SU-DHL-6 (cell line): ENCODE results near the gene CEP95.

Source experiments
- H2AFZ ChIP-seq: fragments of 200-600 bp; sonication (generic); 2 replicates; pipeline ENCODE4 v1.6.1; 2014; ENCODE audit warnings: low read depth, mild to moderate bottlenecking, moderate library complexity, mixed read lengths, antibody characterized with exemption, low read length; ENCODE audit not compliant: severe bottlenecking
- H3F3A ChIP-seq: fragments of 200-600 bp; shearing (Covaris generic); 2 replicates; pipeline ENCODE4 v1.6.0; 2016; ENCODE audit warnings: antibody characterized with exemption, mild to moderate bottlenecking; ENCODE audit not compliant: insufficient read depth
- H3K27ac ChIP-seq: fragments of 200-600 bp; sonication (generic); 2 replicates; pipeline ENCODE4 v1.5.1; 2016; ENCODE audit warnings: low read depth, mild to moderate bottlenecking, low read length, moderate library complexity, mixed read lengths
- H3K27me3 ChIP-seq: fragments of 200-600 bp; sonication (generic), shearing (Covaris generic); 2 replicates; pipeline ENCODE4 v1.6.0; 2014; ENCODE audit warnings: mild to moderate bottlenecking, low read length
- H3K36me3 ChIP-seq: fragments of 200-600 bp; sonication (generic); 2 replicates; pipeline ENCODE4 v1.6.1; 2014; ENCODE audit warnings: mild to moderate bottlenecking, low read length, mixed read lengths
- H3K4me2 ChIP-seq: fragments of 300-600, 200-600 bp; shearing (Covaris generic), sonication (generic); 2 replicates; pipeline ENCODE4 v1.6.0; 2014; ENCODE audit warnings: low read length, low read depth, mild to moderate bottlenecking; ENCODE audit not compliant: poor library complexity, severe bottlenecking
- H3K4me3 ChIP-seq: fragments of 200-600 bp; sonication (generic); 2 replicates; pipeline ENCODE4 v1.5.1; 2014; ENCODE audit warnings: antibody characterized with exemption, low read length, mild to moderate bottlenecking, mixed read lengths; ENCODE audit not compliant: insufficient read depth, poor library complexity, severe bottlenecking
- H3K79me2 ChIP-seq: fragments of 200-600 bp; sonication (generic); 2 replicates; pipeline ENCODE4 v1.6.1; 2014; ENCODE audit warnings: mild to moderate bottlenecking, low read length, moderate library complexity; ENCODE audit not compliant: insufficient read depth
- H3K9ac ChIP-seq: fragments of 200-600 bp; sonication (generic); 2 replicates; pipeline ENCODE4 v1.7.0; 2014; ENCODE audit warnings: mild to moderate bottlenecking, low read length
- H3K9me2 ChIP-seq: fragments of 200-600 bp; sonication (generic); replicated peaks from 2 replicates; pipeline ENCODE4 v1.6.1; 2014; ENCODE audit warnings: low read length; ENCODE audit not compliant: insufficient read depth
- H3K9me3 ChIP-seq: fragments of 200-600 bp; sonication (generic); 2 replicates; pipeline ENCODE4 v1.6.1; 2014; ENCODE audit warnings: low read length, mixed read lengths; ENCODE audit not compliant: insufficient read depth
- H4K20me1 ChIP-seq: fragments of 200-600 bp; sonication (generic); 2 replicates; pipeline ENCODE4 v1.6.1; 2014; ENCODE audit warnings: low read depth, mild to moderate bottlenecking, antibody characterized with exemption, low read length, moderate library complexity, mixed read lengths
- CTCF ChIP-seq: fragments of 200-600 bp; sonication (generic); IDR thresholded peaks from one replicate; pipeline ENCODE4 v1.5.1; 2017; ENCODE audit warnings: antibody characterized with exemption, mild to moderate bottlenecking, low read length, moderate library complexity; ENCODE audit not compliant: insufficient read depth, poor library complexity, severe bottlenecking
- EZH2phosphoT487 ChIP-seq: fragments of 200-600 bp; sonication (generic), shearing (Covaris generic); conservative IDR thresholded peaks from 2 replicates; pipeline ENCODE4 v1.6.1; 2018; ENCODE audit warnings: mild to moderate bottlenecking, antibody characterized with exemption, low read length, moderate library complexity, mixed read lengths

CEP95 gene

GRCh38 chr17:64472564-64472963 is 34.2 kb upstream of the CEP95 start:
- H3K27ac ChIP-seq: no peak overlapping the region
- H2AFZ ChIP-seq: no peak overlapping the region
- TF ChIP-seq EZH2phosphoT487 (no peak), CTCF (no peak)

GRCh38 chr17:64477849-64478248 is 28.9 kb upstream of the CEP95 start:
- Histone ChIP-seq H2AFZ (no peak overlapping the region), H3K36me3 (peaks cover 34% of the 10 kb centered on the region; the same call in 1 of the 2 replicates), H3K27me3 (no peaks in the 10 kb centered on the region), H3K27ac (no peak overlapping the region), H3K4me2 (no peak overlapping the region), H3F3A (no peaks in the 10 kb centered on the region; the same call in 1 of the 2 replicates), H3K4me3 (no peak overlapping the region), H3K79me2 (no peaks in the 10 kb centered on the region), H3K9me3 (no peaks in the 10 kb centered on the region), H3K9ac (no peak overlapping the region), H4K20me1 (no peaks in the 10 kb centered on the region), H3K9me2 (no peaks in the 10 kb centered on the region)
- no peak for TF ChIP-seq CTCF
- no peak for TF ChIP-seq EZH2phosphoT487

More at GRCh38 chr17:64472564-64472963, 34.2 kb upstream of the CEP95 start:
- no peaks in the 10 kb centered on the region for H3K9me2 ChIP-seq
- no peaks in the 10 kb centered on the region for H3K79me2 ChIP-seq
- H4K20me1 ChIP-seq: no peaks in the 10 kb centered on the region
- peaks cover 10% of the 10 kb centered on the region; the same call in 1 of the 2 replicates for H3K36me3 ChIP-seq
- H3F3A ChIP-seq: no peaks in the 10 kb centered on the region; the same call in 1 of the 2 replicates
- H3K27me3 ChIP-seq: no peaks in the 10 kb centered on the region
- no peak overlapping the region for H3K4me3 ChIP-seq
- H3K4me2 ChIP-seq: no peak overlapping the region
- no peak overlapping the region for H3K9ac ChIP-seq
- no peaks in the 10 kb centered on the region for H3K9me3 ChIP-seq

GRCh38 chr17:64480951-64481350 is 25.8 kb upstream of the CEP95 start:
- no peak overlapping the region for H3K27ac ChIP-seq
- no peak overlapping the region for H3K4me2 ChIP-seq
- no peak for TF ChIP-seq EZH2phosphoT487
- TF ChIP-seq CTCF: no peak
- no peaks in the 10 kb centered on the region for H3K27me3 ChIP-seq
- H3K79me2 ChIP-seq: no peaks in the 10 kb centered on the region
- H2AFZ ChIP-seq: no peak overlapping the region
- no peaks in the 10 kb centered on the region for H4K20me1 ChIP-seq
- no peaks in the 10 kb centered on the region for H3K9me2 ChIP-seq
- no peak overlapping the region for H3K9ac ChIP-seq
- no peaks in the 10 kb centered on the region for H3F3A ChIP-seq
- H3K36me3 ChIP-seq: peaks cover 41% of the 10 kb centered on the region; the same call in 1 of the 2 replicates
- no peaks in the 10 kb centered on the region for H3K9me3 ChIP-seq
- H3K4me3 ChIP-seq: no peak overlapping the region
